Hepatocyte (in vitro differentiated cells): Measurements from ENCODE around the gene TRAF1.

Experiments
- CTCF ChIP-seq: fragments of 200-600 bp; sonication (generic); IDR thresholded peaks from 2 replicates; pipeline ENCODE4 v1.5.1; 2016; ENCODE audit warnings: antibody characterized with exemption, mild to moderate bottlenecking; ENCODE audit not compliant: poor library complexity
- EZH2phosphoT487 ChIP-seq: fragments of 200-600 bp; sonication (generic); IDR thresholded peaks from one replicate; pipeline ENCODE4 v1.6.1; 2018; ENCODE audit warnings: antibody characterized with exemption, mild to moderate bottlenecking, low read depth, moderate library complexity; ENCODE audit not compliant: unreplicated experiment, severe bottlenecking

DNA sequence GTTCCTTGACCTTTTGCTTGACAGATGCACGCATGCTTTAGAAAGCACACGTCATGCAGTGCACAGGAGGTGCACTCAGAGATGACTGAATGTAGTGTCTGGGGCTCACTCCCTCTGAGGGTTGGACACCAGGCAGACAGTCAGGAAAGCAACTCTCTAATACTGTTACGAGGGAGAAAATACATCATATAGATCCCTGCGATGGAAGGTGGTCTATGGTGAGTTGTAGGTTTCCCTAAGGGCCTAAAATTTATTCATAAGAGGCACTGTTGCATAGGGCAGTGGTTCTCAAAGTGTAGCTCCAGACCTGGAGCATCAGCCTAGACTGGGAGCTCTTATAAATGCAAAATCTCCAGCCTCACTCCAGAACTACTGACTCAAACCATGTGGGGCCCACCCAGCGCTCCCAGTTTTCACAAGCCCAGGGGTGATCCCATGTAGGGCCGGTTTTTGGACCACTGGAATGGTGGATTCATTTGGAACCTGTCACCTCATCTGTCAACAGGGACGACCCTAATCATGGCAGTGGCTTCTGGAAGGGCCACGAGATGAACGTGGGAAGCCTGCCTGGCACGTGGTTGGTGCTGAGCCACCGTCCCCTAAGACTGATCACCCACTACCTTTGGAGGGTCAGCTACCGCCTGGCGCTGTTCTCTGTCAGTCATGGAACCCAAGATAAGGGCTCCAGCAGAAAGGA is 32.8 kb downstream of the TRAF1 start:
- TF ChIP-seq CTCF (no peak), EZH2phosphoT487 (no peak)
